Measurements from ENCODE around the gene TSKU. TPM values are rescaled to one million over a fixed set of nuclear protein-coding genes. Genes with fewer than 3 reads are reported as not detected.

The TSKU gene
- total RNA-seq, 2 experiments from 2014 or later: 1.5 to 1.8 TPM

DNA sequence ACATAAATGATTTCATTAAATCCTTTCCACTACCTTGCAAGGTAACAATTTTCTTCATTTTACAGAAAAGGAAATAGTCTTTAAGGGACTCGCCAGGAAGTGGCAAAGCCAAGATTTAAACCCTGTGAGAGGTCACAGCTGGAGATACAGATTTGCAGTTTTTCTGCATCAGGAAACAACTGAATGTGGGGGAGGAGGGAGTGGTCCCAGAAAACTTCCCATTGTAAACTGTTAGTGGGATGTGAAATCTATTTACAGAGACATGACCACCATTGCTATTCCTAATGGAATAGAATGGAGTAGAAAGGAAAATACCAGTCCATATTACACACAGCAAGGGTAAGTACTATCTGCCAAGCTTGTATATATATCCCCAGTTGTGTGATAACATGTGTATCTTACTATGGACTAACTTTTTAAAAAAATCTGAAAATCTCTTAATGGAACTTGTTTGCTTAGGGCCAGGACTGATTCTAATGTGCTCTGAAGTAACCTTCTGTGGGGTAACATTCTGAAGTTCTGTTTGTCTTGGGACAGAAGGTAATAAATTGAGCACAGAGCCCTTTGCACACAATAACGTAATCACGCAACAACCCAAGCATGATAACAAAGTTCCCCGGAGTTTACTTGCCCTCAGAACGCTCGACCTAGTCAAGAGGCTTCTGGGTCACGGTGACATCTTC, 10.9 kb upstream of the TSKU start:
- H3K79me2 ChIP-seq (ENCODE audit: insufficient read depth, low read depth, low read length): no peaks in the 10 kb centered on the region
- TF ChIP-seq, protein P1, sequence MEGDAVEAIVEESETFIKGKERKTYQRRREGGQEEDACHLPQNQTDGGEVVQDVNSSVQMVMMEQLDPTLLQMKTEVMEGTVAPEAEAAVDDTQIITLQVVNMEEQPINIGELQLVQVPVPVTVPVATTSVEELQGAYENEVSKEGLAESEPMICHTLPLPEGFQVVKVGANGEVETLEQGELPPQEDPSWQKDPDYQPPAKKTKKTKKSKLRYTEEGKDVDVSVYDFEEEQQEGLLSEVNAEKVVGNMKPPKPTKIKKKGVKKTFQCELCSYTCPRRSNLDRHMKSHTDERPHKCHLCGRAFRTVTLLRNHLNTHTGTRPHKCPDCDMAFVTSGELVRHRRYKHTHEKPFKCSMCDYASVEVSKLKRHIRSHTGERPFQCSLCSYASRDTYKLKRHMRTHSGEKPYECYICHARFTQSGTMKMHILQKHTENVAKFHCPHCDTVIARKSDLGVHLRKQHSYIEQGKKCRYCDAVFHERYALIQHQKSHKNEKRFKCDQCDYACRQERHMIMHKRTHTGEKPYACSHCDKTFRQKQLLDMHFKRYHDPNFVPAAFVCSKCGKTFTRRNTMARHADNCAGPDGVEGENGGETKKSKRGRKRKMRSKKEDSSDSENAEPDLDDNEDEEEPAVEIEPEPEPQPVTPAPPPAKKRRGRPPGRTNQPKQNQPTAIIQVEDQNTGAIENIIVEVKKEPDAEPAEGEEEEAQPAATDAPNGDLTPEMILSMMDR (conservative IDR thresholded peaks at IDR 0.05; ENCODE audit: low read length): no peak
- TF ChIP-seq EZH2phosphoT487 (IDR thresholded peaks at IDR 0.05; ENCODE audit: borderline replicate concordance, low read depth, low read length): no peak
- no peak overlapping the region for H3K4me2 ChIP-seq (ENCODE audit: low read length)
- no peak for DNase-seq (ENCODE audit: low spot score)
- H4K20me1 ChIP-seq (ENCODE audit: insufficient read depth, low read length): no peaks in the 10 kb centered on the region
- peaks cover 3% of the 10 kb centered on the region for H3K4me1 ChIP-seq (ENCODE audit: insufficient read depth, low read length, poor library complexity, severe bottlenecking)
- intact Hi-C loops (cut with micrococcal nuclease; ENCODE audit: unreplicated experiment): no loop called here
- CTCF ChIA-PET (ENCODE audit: unreplicated experiment): no interaction called here
- H2AFZ ChIP-seq (ENCODE audit: low read length): no peak overlapping the region
- H3K9me2 ChIP-seq (ENCODE audit: insufficient read depth, low read length): no peaks in the 10 kb centered on the region
- H3K36me3 ChIP-seq (ENCODE audit: insufficient read depth, low read length): no peaks in the 10 kb centered on the region
- no TSS peak for BruUV-seq (replicated peaks)
- H3K4me3 ChIP-seq (ENCODE audit: low read depth, low read length, poor library complexity, severe bottlenecking): no peak overlapping the region
- peaks cover 19% of the 10 kb centered on the region; the same call in 1 of the 2 replicates for H3K9me3 ChIP-seq (ENCODE audit: low read length)
- POLR2A ChIA-PET: interaction anchor here (1.0 kb wide), 1 partner anchor 9 kb away, joined by 3 read pairs; no protein-coding TSS in a partner anchor
- H3K27ac ChIP-seq (ENCODE audit: low read depth, low read length, poor library complexity, severe bottlenecking): no peak overlapping the region

DNA sequence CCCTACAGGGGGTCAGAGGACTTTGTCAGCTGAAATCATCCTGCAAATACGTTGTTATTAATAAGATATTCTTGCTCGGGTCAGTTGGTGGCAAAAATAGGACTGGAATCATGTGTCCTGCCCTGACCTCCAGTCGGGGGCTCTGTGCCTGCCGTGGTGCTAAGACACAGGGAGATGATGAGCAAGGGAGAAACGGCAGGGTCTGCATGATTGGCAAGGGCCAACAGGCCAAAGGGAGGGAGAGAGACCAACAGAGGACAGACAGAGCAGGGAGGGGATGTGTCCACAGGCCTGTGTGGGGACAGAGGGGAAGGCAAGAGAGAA, 10.4 kb upstream of the TSKU start:
- no peak for DNase-seq (ENCODE audit: low spot score)
- H3K9me3 ChIP-seq (ENCODE audit: low read length): peaks cover 24% of the 10 kb centered on the region; the same call in 1 of the 2 replicates
- no TSS peak for BruUV-seq (replicated peaks)
- no peaks in the 10 kb centered on the region for H4K20me1 ChIP-seq (ENCODE audit: insufficient read depth, low read length)
- H3K27ac ChIP-seq (ENCODE audit: low read depth, low read length, poor library complexity, severe bottlenecking): no peak overlapping the region
- ChIA-PET CTCF (ENCODE audit: unreplicated experiment) (no interaction called here), POLR2A (no interaction called here)
- intact Hi-C loops (cut with micrococcal nuclease; ENCODE audit: unreplicated experiment): no loop called here
- H3K79me2 ChIP-seq (ENCODE audit: insufficient read depth, low read depth, low read length): no peaks in the 10 kb centered on the region
- H2AFZ ChIP-seq (ENCODE audit: low read length): no peak overlapping the region
- H3K4me3 ChIP-seq (ENCODE audit: low read depth, low read length, poor library complexity, severe bottlenecking): no peak overlapping the region
- peaks cover 3% of the 10 kb centered on the region for H3K4me1 ChIP-seq (ENCODE audit: insufficient read depth, low read length, poor library complexity, severe bottlenecking)
- TF ChIP-seq, protein P1 (conservative IDR thresholded peaks at IDR 0.05; ENCODE audit: low read length): no peak
- TF ChIP-seq EZH2phosphoT487 (IDR thresholded peaks at IDR 0.05; ENCODE audit: borderline replicate concordance, low read depth, low read length): no peak
- H3K36me3 ChIP-seq (ENCODE audit: insufficient read depth, low read length): no peaks in the 10 kb centered on the region
- H3K4me2 ChIP-seq (ENCODE audit: low read length): no peak overlapping the region
- no peaks in the 10 kb centered on the region for H3K9me2 ChIP-seq (ENCODE audit: insufficient read depth, low read length)

DNA sequence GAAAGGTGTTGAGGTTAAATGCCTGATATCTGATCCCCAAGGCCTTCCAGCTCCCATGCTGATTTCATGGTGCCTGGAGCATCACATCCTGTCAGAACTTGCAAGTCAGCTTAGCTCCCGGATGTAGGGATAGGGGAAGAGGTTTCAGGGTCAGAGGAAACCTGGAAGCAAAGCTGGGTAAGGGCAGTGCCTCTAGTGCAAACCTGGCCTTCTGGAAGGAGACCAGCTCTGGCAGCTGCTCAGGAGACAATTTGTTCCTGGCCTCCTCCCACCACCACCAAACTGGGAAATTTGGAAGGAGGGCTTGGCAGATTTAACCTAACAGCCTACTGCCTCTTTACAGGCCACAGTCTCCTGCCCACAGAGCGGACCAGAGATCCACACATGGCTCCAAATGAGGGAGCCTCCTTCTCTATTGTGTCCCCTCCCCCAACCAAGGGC, 9.2 kb upstream of the TSKU start:
- H4K20me1 ChIP-seq (ENCODE audit: insufficient read depth, low read length): no peaks in the 10 kb centered on the region
- H3K4me3 ChIP-seq (ENCODE audit: low read depth, low read length, poor library complexity, severe bottlenecking): no peak overlapping the region
- no peaks in the 10 kb centered on the region for H3K79me2 ChIP-seq (ENCODE audit: insufficient read depth, low read depth, low read length)
- no peak overlapping the region for H3K4me2 ChIP-seq (ENCODE audit: low read length)
- no peaks in the 10 kb centered on the region for H3K9me2 ChIP-seq (ENCODE audit: insufficient read depth, low read length)
- peaks cover 26% of the 10 kb centered on the region; the same call in 1 of the 2 replicates for H3K9me3 ChIP-seq (ENCODE audit: low read length)
- H3K36me3 ChIP-seq (ENCODE audit: insufficient read depth, low read length): no peaks in the 10 kb centered on the region
- H3K4me1 ChIP-seq (ENCODE audit: insufficient read depth, low read length, poor library complexity, severe bottlenecking): no peaks in the 10 kb centered on the region
- intact Hi-C loops (cut with micrococcal nuclease; ENCODE audit: unreplicated experiment): no loop called here
- DNase-seq (ENCODE audit: low spot score): no peak
- CTCF ChIA-PET (ENCODE audit: unreplicated experiment): no interaction called here
- TF ChIP-seq, protein P1 (conservative IDR thresholded peaks at IDR 0.05; ENCODE audit: low read length): no peak
- TF ChIP-seq EZH2phosphoT487 (IDR thresholded peaks at IDR 0.05; ENCODE audit: borderline replicate concordance, low read depth, low read length): no peak
- BruUV-seq (replicated peaks): no TSS peak
- POLR2A ChIA-PET: interaction anchor here (1.1 kb wide), 1 partner anchor 24 kb away, joined by 3 read pairs; no protein-coding TSS in a partner anchor
- no peak overlapping the region for H3K27ac ChIP-seq (ENCODE audit: low read depth, low read length, poor library complexity, severe bottlenecking)
- no peak overlapping the region for H2AFZ ChIP-seq (ENCODE audit: low read length)

Measured in OCI-LY7 (cell line).